ENCODE data around the gene HIRIP3. TPM values are rescaled to one million over a fixed set of nuclear protein-coding genes. Genes with fewer than 3 reads are reported as not detected.
A peak's percentile ranks its signal among the peaks of the same experiment; 100 is the strongest.

HIRIP3 gene
- total RNA-seq, 1 experiment from 2014 or later: 31.6 TPM

DNA sequence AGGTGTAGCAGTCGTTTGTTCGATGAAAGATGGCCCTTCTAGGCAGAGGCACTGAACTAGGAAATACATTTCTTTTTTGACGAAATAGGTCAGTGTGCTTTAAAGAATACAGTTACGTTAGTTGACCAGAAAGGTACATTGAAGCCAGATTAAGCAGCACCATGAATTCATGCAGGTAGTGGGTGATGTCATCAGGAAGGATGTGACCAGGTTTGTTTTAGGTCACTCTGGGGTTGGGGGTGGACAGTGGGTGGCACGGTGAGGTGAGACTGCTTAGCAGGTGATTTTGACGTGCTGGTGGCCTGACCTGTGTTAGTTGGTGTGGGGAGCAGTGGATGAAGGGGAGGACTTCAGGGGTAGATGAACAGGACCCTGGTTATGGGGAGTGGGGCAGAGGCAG lies 4.2 kb upstream of the HIRIP3 start:
- DNase-seq (ENCODE audit: low spot score): no peak

GRCh38 chr16:29996766-29997250 lies 1.4 kb upstream of the HIRIP3 start:
- DNase-seq (ENCODE audit: low spot score): no peak

DNA sequence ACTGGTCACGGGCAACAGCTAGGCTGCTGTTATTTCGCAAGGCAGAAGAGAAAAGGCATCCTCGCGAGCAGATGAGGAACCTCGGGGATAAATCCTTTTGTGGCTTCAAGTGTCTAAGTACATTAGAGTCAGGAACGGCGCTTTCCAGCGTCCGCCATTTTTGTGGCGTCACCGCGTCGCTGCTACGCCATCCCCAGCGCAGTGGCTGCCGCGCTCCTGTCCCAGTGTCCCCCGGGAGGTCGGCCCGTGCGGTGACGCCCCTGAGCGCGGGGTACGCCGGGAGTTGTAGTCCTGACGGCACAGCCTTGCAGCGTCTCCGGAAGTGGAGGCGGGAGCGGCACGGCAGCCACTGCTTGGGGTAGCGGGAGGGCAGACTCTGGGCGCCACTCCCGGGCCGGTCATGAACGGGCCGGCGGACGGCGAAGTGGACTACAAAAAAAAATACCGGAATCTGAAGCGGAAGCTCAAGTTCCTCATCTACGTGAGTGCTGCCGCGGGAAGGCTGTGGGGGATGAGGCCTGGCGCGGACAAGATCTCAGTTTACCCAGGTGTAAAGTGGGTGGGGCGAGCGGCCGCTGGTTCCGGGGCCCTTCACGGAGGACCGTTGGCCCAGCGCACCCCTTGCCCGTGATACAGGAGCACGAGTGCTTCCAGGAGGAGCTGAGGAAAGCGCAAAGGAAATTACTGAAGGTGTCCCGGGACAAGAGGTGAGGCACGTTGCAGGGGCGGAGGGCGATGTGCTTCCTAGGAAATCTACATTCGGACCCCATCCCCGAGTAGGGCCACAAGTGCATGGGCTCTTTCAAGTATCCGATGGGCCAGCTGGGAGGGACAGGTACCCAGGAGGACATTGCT lies 721 bp upstream of the HIRIP3 start, which contains the start of gene INO80E:
TSS of gene INO80E (plus strand) at position 331 of the 855 bp plus-strand sequence. CDS start at position 401, 70 bp downstream.
- peak; percentile 91 for DNase-seq (ENCODE audit: low spot score)

GRCh38 chr16:29994600-29995323 lies 655 bp downstream of the HIRIP3 start:
- DNase-seq (ENCODE audit: low spot score): peak; percentile 42

DNA sequence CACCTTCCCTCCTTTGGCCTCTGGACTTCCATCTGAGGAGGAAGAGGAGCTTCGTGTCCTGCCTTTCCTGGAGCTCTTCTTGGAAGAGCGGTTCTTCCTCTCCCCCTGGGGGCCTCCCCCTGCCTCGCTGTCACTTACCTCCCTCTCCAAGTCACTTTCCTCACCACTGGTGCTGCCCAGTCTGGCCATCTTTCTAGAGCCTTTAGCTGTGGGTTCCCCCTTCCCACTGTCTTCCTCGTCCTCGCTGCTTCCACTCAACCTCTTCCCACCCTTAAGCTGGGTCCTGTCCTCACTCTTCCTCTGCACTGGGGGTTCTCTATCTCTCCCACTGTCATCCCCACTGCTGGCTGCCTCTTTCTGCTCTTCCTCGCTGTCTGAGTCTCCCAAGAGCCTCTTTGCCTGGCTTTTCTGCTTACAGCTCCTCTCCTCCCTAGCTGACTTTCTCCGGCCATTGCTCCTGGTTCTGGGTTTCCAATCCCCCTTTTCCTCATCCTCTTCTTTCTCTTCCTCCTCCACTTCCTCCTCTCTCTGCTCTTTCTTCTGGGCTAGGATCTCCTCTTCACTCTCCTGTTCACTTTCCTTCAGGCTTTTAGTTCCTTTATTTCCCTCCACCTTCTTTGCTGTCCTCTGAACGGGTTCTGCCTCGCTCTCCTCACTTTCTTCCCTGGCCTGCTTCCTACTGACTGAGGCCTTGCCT lies 1.4 kb downstream of the HIRIP3 start:
- no peak for DNase-seq (ENCODE audit: low spot score)

DNA sequence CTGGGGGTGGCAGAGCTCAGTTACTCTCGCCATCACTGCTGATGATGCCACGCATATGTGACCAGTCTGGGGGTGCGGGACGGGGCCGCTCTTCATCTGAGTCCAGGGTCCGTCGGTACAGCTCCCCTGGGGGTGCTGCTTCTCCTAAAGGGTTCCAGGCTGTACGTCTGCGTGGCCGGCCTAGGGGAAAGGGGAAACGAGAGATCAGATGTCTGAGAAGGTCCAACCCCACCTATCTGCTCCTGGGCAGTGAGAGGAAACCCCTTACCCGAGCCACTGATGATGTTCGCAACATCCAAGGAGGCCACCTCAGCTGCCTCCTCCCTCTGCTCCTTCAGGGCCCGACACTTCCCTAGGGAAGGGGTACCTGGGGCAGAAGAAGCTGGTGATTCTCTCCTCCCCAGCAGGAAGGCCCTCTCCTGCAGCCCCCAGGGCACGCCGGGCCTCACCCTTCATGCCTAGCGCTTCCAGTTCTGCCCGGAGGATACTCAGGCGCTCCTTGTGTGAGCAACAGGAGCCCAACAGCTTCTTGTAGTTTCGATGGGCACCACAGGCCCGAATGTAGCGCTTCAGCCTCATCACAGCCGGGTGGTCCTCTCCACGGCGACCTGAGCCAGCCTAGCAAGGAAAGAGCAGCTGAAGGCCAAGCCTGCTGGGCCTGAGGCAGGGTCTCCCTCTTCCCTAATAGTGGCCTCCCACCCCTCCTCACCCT lies 2.1 kb downstream of the HIRIP3 start:
- DNase-seq (ENCODE audit: low spot score): no peak

DNA sequence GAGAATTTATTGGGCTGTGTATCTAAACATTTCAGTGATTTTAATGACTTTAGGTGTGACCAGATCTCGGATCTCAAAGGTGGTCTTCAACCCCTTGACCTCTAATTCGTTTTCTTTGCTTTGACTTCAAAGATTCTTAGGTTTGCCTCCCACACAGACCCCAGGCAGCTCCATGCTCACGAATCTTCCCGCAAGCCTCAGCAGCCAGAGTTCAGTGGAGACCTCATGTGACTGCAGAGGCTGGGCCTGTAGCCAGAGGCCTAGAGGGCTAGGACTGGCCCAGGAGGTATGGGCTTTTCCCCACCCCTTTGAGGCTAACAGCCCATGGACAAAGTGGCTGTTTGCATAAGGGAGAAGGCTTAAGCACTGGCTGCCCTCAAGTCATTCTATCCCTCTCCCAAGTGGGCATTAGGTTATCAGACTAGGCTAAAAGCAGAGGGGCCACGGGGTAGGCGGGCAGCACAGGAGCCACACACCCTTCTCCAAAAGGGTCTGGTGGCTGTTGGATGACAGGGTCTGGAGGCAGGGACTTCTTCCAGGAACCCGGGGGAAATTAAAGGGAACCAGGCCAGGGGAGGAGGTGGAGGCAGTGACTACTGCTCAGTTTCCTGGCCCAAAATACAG lies 3.0 kb downstream of the HIRIP3 start:
- no peak for DNase-seq (ENCODE audit: low spot score)

DNA sequence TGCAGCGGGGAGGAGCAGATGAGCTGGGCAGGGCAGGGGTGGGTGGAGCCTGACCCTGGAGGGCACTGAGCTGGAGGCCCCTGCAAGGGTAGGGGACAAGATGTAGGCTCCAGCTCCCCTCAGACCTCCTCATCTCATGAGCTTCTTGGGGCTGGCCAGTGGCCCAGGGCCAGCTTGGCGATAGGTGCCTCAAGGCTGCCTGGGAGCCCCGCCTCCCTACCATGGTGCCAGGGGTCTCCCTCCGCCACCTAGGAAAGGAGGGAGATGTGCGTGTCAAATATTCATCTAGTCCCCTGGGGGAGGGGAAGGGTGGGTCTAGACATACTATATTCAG lies 3.9 kb downstream of the HIRIP3 start:
- no peak for DNase-seq (ENCODE audit: low spot score)

DNA sequence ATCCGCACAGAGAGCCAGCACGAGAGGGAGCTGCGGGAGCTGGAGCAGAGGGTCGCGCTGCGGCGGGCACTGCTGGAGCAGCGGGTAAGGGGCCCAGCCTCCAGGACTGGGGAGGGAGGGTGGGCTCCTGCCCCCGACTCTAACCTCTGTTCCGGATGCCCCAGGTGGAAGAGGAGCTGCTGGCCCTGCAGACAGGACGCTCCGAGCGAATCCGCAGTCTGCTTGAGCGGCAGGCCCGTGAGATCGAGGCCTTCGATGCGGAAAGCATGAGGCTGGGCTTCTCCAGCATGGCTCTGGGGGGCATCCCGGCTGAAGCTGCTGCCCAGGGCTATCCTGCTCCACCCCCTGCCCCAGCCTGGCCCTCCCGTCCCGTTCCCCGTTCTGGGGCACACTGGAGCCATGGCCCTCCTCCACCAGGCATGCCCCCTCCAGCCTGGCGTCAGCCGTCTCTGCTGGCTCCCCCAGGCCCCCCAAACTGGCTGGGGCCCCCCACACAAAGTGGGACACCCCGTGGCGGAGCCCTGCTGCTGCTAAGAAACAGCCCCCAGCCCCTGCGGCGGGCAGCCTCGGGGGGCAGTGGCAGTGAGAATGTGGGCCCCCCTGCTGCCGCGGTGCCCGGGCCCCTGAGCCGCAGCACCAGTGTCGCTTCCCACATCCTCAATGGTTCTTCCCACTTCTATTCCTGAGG lies 4.4 kb downstream of the HIRIP3 start:
- no peak for DNase-seq (ENCODE audit: low spot score)

GRCh38 chr16:29990034-29990433 lies 5.4 kb downstream of the HIRIP3 start:
- no peak for DNase-seq (ENCODE audit: low spot score)

DNA sequence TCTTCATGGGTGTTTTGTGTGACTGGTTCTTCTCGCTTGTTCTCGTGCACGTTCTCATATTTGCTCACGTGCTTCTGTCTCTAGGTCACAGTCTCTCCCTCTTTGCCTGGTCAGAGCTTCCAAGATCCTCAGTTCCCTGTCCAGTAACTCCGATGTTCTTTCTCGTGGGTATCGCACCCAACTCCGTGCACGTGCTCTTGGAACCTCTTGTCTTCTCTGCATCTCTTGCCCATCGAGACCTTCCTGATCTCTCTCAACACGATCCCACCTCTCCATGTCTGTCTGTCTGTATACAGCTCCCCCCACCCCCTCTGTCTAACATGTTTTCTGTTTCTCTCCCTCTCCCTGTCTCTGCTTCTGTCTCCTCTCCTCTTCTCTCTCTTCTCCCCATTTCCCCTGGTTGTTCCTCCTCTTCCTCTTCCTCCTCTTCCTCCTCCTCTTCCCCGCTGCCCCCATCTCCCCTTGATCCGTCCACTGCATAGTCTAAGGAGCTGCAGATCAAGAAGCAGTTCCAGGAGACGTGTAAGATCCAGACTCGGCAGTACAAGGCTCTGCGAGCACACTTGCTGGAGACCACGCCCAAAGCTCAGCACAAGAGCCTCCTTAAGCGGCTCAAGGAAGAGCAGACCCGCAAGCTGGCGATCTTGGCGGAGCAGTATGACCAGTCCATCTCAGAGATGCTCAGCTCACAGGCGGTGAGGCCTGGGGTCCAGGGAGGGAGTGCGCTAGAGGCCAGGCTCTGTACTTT lies 6.1 kb downstream of the HIRIP3 start:
- no peak for DNase-seq (ENCODE audit: low spot score)

DNA sequence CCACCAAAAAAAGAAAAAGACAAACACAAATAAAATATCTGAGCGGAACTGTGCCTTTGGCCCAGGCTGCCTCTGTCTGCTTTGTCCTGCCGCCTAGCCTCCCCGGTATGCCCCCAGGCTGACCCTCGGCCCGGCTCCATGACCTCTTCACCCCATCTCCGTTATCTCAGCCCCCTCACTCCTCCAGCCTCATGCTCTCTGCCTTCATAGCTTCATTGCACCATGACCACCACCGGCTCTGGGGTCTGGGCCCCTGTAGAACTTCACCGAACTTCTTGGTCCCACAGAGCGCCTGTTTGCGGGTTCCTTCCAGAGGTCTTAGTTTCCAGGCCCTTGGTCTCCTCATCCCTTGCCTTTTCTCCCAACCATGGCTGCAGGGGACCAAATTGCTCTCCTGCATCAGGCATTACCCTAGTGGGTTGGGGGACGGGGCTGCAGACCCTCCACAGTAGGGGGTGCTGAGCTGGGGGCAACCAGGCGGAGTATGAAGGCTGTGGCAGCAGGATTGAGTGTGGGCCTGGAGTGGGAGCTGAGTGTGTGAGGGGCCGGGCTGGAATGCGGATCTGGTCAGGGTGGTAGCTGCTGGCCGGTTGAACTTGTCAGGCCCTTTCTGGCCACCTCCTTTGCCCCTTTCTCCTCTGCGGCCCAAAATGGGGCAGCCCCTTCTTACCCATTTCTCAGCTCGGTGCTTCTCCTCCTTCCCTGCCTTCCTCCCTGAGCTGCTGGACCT lies 6.9 kb downstream of the HIRIP3 start:
- no peak for DNase-seq (ENCODE audit: low spot score)

- DNase-seq (ENCODE audit: low spot score): no peak
Measured at GRCh38 chr16:29987371-29988085, 7.9 kb downstream of the HIRIP3 start.

GRCh38 chr16:29986931-29987330 lies 8.5 kb downstream of the HIRIP3 start:
- DNase-seq (ENCODE audit: low spot score): no peak

DNA sequence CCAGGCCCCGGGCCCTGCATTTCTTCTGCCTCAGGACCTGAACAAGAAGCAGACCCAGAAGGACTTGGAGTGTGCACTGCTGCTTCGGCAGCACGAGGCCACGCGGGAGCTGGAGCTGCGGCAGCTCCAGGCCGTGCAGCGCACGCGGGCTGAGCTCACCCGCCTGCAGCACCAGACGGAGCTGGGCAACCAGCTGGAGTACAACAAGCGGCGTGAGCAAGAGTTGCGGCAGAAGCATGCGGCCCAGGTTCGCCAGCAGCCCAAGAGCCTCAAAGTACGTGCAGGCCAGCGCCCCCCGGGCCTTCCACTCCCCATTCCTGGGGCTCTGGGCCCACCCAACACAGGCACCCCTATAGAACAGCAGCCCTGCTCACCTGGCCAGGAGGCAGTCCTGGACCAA lies 9.2 kb downstream of the HIRIP3 start:
- DNase-seq (ENCODE audit: low spot score): no peak

- no peak for DNase-seq (ENCODE audit: low spot score)
Measured at GRCh38 chr16:29985271-29985811, 10.1 kb downstream of the HIRIP3 start.

- DNase-seq (ENCODE audit: low spot score): no peak
Measured at GRCh38 chr16:29984764-29985147, 10.7 kb downstream of the HIRIP3 start.

- DNase-seq (ENCODE audit: low spot score): no peak
Measured at GRCh38 chr16:29984137-29984763, 11.2 kb downstream of the HIRIP3 start.
